DMS53 treated with DMSO at 0.1 percent for 48 hours (cell line): ENCODE data around the gene PCYOX1L.
A peak's percentile ranks its signal among the peaks of the same experiment; 100 is the strongest.

Experiments
- DNase-seq: peaks from one replicate; lab custom pipeline; 2025; ENCODE audit not compliant: unreplicated experiment; lab: John Stamatoyannopoulos, UW

The PCYOX1L gene

DNA sequence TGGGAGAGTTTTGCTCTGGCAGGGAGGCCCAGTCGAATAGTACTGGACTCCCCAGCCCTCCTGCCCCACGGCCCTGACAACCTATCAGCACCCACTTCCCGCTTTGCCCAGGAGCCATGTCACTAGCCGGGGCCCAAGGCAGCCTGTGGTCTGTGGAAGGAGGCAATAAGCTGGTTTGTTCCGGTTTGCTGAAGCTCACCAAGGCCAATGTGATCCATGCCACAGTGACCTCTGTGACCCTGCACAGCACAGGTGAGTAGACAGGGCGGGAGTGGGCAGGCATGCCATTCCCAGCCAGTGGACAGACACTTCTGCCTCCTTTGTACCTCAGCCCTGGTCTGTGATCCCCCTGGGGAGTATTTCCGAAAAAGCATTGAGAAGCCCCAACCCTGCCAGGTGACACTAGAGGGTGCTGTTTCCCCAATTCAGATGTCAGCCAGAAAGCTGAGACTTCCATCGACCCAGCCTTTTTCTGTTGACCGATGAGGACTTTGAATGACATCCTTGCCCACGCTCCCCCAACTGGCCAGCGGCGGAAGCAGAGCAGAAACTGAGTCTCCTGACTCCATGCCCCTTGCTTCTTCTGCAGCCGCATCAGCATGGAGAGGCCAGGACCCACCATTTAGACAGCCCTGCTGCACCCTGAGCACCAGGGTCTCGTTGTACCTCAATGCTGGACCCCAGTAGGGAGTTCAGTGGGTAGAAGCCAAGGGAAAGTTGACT, 9.6 kb downstream of the PCYOX1L start:
- DNase-seq, result peak; percentile 81

DNA sequence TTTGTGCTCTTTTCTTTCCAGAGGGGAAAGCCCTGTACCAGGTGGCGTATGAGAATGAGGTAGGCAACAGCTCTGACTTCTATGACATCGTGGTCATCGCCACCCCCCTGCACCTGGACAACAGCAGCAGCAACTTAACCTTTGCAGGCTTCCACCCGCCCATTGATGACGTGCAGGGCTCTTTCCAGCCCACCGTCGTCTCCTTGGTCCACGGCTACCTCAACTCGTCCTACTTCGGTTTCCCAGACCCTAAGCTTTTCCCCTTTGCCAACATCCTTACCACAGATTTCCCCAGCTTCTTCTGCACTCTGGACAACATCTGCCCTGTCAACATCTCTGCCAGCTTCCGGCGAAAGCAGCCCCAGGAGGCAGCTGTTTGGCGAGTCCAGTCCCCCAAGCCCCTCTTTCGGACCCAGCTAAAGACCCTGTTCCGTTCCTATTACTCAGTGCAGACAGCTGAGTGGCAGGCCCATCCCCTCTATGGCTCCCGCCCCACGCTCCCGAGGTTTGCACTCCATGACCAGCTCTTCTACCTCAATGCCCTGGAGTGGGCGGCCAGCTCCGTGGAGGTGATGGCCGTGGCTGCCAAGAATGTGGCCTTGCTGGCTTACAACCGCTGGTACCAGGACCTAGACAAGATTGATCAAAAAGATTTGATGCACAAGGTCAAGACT, 10.3 kb downstream of the PCYOX1L start:
- DNase-seq, result no peak

DNA sequence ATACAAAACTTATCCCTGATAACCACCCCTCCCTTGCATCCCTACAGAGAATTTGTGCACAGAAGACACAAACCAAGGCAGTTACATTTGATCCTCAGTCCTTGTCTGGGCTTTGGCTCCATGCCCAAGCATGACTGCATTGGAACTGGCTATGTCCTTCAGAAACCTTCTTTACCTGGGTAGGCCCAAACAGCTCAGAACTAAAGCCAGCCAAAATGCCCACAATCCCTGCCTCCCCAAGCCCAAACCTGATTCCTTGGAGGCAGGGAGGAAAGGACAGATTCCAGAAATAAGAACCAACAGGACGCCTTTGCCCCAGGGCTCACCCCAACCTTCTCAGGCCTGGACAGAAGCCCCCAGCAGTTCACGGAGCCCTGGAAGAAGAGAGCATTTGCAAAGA, 13.0 kb downstream of the PCYOX1L start:
- no peak for DNase-seq

DNA sequence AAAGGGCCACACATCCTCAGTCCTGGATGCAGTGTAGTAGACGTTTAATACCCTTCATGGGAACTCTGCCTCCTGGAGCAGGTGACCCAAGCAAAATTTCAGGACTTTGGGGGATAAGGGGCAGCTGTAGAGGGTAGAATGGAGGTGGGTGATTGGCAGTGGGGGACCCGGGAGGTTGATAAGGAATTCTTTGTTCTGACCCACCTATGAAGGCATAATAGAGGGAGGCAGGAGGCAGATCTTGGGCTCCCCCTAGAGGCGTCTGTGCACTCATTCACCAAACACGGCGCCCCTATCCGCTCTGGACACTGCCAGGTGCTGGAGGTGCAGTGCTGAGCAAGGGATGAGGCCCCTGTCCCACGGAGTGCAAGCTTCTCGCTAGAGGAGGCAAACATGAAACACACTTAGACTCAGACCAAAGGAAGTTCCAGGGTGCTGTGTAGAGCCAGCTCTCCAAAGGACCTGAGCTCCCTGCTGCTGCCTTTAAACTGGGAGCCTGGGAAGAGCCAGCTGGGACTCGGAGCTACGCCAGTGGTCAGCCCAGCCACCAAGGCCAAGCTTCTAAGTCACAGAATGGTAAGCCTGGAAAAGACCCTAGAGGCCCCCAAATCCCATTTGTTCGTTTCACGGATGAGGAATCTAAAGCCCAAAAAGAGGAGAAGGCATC, 13.6 kb downstream of the PCYOX1L start:
- DNase-seq, result peak; percentile 64

- no peak for DNase-seq
Observed at GRCh38 chr5:149372076-149372795, 14.4 kb downstream of the PCYOX1L start.

GRCh38 chr5:149372932-149373331, 15.1 kb downstream of the PCYOX1L start:
- DNase-seq, result no peak

GRCh38 chr5:149374303-149374702, 16.5 kb downstream of the PCYOX1L start:
- no peak for DNase-seq

DNA sequence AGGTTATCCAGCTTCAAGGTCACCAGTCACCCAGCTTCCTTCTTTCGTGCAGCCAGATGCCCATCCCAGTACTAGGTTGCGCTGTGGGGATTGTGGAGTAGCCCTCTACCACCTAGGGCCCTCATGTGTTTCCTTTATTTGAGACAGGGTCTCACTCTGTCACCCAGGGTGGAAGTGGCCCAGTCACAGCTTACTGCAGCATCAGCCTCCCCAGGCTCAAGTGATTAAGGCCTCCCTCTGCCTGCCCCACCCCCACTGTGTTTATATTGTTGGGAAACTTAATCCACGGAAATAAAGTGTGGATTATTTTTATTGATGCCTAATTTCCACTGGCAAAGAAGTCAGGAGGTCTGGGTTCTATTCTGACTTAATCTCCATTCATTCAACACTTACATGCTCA, 17.0 kb downstream of the PCYOX1L start:
- no peak for DNase-seq

DNA sequence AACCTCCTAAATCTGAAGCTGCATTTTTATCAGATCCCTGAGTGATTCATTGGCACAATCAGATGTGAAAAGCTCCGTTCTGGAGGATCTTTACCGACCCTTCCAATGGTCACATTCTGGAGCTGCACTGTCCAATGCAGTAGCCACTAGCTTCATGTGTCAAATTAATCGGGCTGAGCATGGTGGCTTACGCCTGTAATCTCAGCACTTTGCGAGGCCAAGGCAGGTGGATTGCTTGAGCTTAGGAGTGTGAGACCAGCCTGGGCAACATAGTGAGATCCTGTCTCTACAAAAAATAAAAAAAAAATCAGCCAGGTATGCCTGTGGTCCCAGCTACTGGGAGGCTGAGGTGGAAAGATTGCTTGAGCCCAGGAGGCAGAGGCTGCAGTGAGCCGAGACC, 17.6 kb downstream of the PCYOX1L start:
- no peak for DNase-seq

DNA sequence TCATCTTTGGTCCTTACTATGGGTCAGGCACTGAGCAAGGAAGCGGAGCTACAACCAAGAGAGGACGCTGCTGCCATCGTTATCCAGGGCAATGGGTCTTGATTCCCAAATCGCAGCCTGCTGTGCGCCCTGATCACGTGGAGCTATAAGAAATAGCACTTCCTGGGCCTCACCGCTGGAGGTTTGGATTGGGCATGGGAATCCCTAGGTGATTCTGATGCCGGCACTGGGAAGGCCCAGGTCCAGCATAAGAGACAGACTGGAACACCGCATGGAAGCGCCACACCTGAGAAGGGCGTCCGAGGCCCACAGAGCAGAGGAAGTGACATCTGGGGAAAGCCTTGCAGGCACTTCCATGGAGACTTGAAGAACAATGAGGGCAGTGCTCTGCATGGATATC, 18.3 kb downstream of the PCYOX1L start:
- DNase-seq, result no peak

DNA sequence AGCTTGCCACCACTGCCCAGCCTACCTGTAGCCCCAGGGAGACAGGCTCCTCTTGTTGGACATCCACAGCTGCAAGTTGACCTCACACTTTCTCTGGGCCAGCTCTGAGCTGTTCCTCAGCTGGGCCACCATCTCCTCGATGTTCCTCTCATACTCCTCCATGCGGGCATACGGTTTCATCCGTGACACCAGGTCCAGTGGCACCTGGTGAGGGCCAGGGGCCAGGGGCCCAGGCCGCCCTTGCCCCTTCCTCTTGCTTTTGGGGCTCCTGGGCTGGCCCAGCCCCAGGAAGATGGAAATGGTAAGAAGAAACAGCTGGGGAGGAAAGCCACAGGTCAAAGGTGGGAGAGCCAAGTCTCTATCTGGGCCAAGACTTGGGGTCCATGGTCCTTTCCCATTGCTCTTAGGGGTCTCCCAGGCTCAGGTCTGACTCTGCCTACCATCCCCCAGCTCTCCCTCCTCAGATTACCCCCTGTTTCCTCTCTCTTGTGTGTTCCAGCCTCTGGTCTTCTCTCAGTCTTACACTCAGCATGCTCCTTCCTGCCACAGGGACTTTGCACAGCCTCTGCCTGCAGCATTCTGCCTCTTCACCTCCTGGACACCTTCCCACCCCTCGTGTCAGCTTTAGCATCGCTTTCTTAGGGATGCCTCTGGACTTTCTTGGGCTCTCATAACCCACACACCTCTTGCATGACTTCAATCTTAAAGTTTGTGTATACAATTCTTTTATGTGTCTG, 19.0 kb downstream of the PCYOX1L start:
- no peak for DNase-seq

DNA sequence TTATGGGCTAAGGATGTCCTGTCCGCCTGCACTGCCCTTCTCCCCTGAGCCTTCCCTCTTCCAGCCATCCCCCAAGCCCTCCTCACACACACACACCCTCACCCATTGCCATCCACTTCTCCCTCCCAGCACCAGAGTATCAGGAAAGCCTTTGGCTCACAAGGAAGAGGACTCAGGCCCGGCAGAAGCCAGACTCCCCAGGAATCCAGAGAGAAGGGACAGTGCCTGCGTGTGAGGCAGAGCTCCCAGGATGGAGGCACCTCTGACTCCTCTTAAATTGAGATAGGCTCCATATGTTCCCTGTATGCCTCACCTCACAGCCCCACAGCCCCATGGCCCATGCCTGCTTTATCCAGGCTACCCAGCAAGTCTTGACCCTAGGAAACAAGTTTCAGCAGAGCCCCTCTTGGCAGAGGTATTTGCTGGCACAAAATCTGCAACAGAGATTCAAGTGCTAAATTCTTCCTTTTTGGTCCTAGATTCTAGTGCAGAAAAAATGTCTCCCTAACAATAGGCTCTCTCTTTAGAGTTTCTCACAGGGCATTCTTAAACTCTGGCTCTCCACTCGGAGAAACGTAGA, 20.5 kb downstream of the PCYOX1L start:
- no peak for DNase-seq

- DNase-seq, result no peak
Observed at GRCh38 chr5:149379177-149379761, 21.4 kb downstream of the PCYOX1L start, which contains the start of gene IL17B. TSS of gene IL17B (minus strand) at chr5:149379292. CDS start at chr5:149379225, 67 bp downstream.

GRCh38 chr5:149379818-149380374, 22.1 kb downstream of the PCYOX1L start:
- DNase-seq, result no peak

DNA sequence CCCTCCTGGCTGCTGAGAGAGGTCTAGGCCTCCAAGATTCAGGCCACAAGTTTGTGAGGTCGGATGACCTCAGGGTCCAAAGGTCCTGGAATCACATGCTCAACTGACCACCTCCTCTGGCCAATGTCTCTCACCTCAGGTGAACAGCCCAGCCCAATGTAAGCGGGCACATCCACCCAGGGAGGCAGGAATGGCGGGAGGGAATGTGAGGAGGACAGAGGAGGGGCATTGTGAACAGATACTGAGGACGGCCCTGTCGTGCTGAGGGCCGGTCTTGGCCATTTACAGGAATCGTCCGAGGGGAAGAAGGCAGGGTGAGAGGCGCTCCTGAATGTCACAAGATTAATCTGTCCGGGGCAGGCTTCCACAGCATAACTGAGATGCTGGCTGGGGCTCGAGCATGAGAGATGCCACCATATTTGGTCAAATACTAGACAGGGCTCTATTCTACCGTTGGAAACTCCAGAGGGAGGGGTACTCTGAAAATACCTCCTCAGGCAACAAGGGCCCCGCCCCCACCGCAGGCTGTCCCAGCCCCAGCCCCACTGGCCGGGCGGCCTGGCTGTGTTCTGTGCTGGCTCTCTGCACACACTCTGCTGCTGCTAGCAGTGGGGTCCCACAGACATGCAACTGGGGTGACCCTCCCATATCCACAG, 22.7 kb downstream of the PCYOX1L start:
- no peak for DNase-seq

DNA sequence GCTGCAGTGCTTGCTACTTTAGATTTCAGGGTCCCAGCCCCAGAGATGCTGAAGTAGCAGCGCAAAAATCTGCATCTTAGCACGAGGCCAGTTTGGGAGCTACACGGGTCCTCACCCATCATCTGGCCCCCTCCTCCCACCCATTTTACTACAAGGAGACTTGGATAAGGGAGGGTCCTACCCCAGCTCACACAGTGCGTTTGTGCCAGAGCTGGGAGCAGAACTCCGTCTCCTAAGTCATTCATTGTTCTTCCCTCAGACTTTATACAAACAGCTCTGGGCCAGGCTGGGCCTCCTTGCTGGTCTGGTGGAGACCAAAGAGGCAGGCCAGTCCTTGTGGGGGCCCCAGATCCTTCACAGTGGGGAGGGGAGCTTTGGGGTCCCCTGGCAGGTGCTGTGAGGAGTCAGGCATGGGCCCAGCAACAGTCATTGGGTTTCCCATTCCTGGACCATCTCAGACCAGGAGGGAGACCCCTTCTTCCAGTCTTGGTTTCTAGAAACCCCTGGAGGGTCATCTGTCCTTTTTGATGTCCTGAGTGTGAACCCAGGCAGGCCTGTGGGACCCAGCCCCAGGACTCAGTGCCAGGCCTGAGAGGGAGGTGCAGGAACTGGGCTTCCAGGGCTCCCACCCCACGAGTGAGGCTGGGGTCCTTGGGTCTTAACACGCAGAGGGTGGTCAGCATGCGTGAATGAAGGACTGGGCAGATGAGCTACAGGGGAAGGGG, 23.6 kb downstream of the PCYOX1L start:
- no peak for DNase-seq

DNA sequence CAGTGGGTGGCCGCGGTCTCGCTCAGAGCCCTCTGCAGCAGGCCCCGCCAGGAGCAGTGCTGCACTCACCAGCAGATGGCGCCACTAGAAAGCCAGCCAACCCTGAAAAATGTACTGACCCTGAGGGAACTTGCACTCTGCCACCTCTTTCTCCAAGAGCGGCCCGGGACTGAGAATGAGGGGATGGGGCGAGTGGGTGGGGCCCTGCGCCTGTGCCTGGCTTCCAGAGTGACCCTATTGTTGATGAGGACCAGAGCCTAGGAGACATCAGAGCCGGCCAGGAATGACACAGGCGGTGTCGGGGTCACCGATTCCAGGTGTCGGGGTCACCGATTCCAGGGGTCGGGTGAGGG, 24.1 kb downstream of the PCYOX1L start:
- DNase-seq, result peak; percentile 66

DNA sequence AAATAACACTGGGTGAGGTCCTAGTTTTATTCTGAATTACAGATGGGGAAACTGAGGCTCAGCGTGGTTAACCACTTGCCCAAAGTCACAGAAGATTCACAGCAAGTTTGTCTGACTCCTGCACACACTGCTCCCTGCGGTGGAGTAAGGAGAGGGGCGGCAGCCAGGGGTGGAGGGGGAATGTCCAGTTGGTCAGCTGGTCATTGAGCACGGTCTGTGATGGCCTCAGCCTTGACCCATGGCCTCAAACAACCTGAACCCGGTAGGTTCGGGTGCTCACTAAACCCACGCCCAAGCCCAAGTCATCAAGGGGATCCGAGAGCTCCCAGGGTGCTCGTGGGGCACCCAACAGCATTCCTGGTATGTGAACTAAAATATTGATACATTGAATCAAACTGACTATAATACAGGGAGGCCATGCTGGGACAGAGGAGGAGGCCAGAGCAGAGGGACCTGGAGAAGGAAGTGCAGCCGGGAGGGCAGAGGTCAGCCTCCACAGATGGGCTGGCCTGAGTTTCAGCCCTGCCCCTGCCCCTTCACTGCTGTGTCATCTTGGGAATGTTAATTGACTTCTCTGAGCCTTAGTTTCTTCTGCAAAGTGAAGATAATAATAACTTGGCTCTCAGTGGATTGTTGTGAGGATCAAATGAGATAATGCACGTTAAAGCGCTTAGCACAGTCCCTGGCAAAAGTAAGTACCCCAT, 24.8 kb downstream of the PCYOX1L start:
- DNase-seq, result no peak
